Kasumi-1 (cell line): ENCODE measurements around the gene PGLYRP2.
"Not testable (repeated sequence)": the region's sequence is repeated elsewhere in the genome, so short reads cannot be mapped to it uniquely, and the experiment has no call there.

Experiments used
- DNase-seq, 2 experiments: peaks; one replicate each; lab custom pipeline; 2025; lab: John Stamatoyannopoulos, UW

The PGLYRP2 gene, protein sequence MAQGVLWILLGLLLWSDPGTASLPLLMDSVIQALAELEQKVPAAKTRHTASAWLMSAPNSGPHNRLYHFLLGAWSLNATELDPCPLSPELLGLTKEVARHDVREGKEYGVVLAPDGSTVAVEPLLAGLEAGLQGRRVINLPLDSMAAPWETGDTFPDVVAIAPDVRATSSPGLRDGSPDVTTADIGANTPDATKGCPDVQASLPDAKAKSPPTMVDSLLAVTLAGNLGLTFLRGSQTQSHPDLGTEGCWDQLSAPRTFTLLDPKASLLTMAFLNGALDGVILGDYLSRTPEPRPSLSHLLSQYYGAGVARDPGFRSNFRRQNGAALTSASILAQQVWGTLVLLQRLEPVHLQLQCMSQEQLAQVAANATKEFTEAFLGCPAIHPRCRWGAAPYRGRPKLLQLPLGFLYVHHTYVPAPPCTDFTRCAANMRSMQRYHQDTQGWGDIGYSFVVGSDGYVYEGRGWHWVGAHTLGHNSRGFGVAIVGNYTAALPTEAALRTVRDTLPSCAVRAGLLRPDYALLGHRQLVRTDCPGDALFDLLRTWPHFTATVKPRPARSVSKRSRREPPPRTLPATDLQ

DNA sequence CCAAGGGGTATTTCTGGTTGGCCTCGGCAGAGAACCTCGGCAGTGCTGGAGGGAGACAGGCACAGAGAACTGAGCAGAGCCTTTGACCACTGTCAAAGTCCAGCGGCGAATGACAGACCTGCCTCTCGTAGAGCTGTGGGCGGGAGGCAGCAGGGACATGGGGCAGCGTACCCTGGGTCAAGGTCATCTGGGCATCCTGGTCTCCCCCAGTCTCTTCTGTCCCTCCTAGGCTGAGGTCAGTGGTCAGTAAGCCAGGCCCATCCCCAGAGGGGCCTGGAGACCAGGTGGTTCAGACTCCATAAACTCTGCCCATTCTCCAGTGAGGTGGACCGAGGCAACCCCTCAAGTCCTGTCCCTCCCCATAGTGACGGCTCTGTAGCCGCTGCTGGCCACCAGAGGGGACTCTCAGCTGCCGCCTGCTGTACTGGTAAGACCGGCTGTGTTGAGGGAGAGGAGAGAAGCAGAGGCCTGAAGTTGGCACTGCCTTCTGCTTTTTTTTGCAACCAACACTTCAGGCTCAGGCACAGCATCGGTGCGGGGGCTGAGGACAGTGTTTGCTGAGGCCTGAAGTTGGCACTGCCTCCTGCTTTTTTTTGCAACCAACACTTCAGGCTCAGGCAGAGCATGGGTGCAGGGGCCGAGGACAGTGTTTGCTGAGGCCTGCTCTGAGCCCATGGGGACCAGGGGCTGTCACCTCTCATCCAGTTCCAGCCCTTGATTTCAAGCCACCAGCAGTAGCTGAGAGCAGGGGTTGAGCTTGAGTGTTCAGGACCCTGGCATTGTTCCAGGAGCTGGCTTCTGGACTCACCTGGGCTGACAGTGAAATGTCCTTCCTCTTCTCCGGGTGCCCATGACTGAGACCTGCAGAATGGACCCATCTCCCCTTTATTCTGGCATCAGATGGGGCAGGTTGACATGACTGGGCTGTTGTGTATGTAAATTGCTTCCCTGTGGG is at the start of gene PGLYRP2:
Gene PGLYRP2, minus strand, starts transcription at position 111 of the 955 bp plus-strand sequence. CDS start 130 bp downstream, outside the sequence.
- DNase-seq, result no peak

GRCh38 chr19:15527705-15528104 is 48.4 kb upstream of the PGLYRP2 start:
- no peak for DNase-seq

DNA sequence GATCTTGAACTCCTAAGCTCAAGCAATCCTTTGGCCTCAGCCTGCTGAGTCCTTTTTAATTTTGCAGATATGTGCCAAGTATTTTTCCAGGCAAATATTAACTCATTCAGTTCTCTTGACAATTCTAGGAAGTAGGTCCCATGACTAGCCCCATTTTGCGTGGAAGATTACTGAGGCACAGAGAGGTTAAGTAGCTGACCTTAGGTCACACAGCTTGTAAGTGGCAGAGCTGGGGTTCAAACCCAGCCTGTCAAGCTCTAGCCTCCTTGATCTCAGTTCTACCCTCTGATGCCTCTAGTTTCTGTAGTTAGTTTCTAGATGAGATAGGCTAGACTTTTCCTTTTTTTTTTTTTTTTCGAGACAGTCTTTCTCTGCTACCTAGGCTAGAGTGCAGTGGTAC is 47.1 kb upstream of the PGLYRP2 start:
- no peak for DNase-seq

- DNase-seq, result no peak
Observed at GRCh38 chr19:15525291-15525690, 46.0 kb upstream of the PGLYRP2 start.

GRCh38 chr19:15524781-15525180 is 45.5 kb upstream of the PGLYRP2 start:
- DNase-seq, result no peak

DNA sequence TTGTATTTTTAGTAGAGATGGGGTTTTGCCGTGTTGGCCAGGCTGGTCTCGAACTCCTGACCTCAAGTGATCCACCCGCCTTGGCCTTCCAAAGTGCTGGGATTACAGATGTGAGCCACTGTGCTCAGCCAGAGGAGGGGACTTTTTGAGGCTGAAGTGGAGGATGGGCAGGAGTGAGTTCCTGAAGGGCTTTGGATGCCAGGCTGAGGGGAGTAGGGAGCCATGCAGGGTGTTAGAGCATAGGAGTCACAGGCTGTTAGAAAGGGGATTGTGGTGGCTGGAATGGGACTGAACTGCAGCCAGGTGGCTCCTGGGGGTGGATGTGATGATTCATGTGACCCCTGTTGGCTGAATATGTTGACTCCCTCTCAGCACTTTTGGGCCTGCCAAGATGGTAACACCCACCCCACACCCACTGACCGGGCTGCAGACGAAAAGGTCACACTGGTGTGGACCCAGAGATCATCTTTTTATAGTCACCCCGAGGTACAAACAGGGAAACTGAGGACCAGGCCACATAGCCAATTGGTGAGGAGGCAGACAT is 40.2 kb upstream of the PGLYRP2 start:
- DNase-seq, result no peak

GRCh38 chr19:15517778-15518177 is 38.5 kb upstream of the PGLYRP2 start:
- DNase-seq, result no peak

- no peak for DNase-seq
Observed at GRCh38 chr19:15516363-15516762, 37.1 kb upstream of the PGLYRP2 start.

- not testable (repeated sequence) for DNase-seq
Observed at GRCh38 chr19:15515227-15515625, 35.9 kb upstream of the PGLYRP2 start.

- DNase-seq, result no peak
Observed at GRCh38 chr19:15511671-15512424, 32.5 kb upstream of the PGLYRP2 start.

GRCh38 chr19:15508035-15508710 is 28.9 kb upstream of the PGLYRP2 start, which contains the start of gene CYP4F22:
CYP4F22 (plus strand) TSS chr19:15508525; CDS start chr19:15525337, 16,812 bp downstream.
- DNase-seq, result no peak

- no peak for DNase-seq
Observed at GRCh38 chr19:15507068-15508034, 28.1 kb upstream of the PGLYRP2 start.

- DNase-seq, result no peak
Observed at GRCh38 chr19:15506074-15506571, 26.8 kb upstream of the PGLYRP2 start.

GRCh38 chr19:15502264-15502663 is 23.0 kb upstream of the PGLYRP2 start:
- no peak for DNase-seq

DNA sequence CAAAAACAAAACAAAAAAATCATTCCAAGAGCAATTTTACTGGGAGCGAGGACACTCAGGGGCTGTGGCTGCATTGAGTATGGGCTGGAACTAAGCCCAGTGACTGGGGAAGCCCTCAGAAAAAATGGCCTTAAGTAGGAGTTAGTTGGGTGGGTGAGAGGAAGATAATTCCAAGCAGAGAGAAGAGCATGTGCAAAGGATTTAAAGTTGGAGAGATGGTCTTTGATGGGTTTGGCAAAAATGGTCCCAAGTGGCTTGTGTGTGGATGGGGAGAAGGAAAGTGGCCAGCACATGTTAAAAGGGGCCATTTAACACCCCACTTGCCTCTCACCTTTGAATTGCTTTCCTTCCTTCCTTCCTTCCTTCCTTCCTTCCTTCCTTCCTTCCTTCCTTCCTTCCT is 22.3 kb upstream of the PGLYRP2 start:
- DNase-seq, result no peak

DNA sequence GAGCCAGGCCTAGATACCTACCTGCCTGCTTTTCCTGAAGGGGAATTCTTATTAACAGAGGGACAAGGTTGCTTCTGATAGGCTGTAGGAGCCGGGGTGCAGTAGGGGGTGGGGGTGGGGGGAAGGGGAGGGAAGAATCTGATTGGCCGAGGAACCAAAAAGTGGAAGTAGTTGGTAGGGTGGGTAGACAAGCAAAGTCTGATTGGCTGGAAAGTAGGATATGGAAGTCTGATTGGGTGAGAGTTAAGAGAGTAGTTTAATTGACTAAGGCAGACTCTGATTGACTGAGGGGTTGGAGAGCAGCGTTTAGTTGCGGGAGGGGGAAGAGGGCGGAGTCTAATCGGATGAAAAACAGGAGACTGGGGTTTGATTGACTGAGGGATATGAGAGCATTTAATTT is 19.6 kb upstream of the PGLYRP2 start:
- DNase-seq, result peak in 1 of 2 experiments; percentile 5

- no peak for DNase-seq
Observed at GRCh38 chr19:15498156-15498858, 19.0 kb upstream of the PGLYRP2 start.

DNA sequence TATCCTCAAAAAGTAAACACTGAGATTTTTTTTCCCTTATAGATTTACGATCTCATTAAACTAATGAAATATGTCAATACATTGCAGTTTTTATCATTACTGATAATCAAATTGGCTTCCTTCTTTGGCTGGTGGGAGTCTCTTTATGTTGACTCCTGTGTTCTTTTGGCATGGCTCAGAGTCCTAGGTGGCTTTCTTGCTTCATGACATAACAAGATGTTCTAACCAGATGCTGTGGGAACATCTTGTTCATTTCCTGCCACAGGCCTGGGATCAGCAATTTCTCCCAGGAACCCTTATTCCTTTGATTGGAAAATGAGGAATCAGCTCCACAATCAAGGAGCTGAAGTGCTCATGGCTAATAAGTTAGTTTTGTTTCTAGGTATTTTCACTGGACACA is 15.8 kb upstream of the PGLYRP2 start:
- DNase-seq, result no peak
